ES-I3 (cell line): ENCODE data around the gene QRSL1.

Source experiments
- H3K36me3 ChIP-seq: 2 replicates; pipeline ENCODE4 v1.6.1; 2013; ENCODE audit warnings: mild to moderate bottlenecking, low read length, control low read depth, moderate library complexity; ENCODE audit not compliant: insufficient read depth
- H3K4me1 ChIP-seq: 2 replicates; pipeline ENCODE4 v1.6.1; 2013; ENCODE audit warnings: mild to moderate bottlenecking, control low read depth, low read length; ENCODE audit not compliant: insufficient read depth
- H3K9ac ChIP-seq: 2 replicates; pipeline ENCODE4 v1.6.1; 2013; ENCODE audit warnings: low read depth, mild to moderate bottlenecking, low read length, moderate library complexity
- H3K9me3 ChIP-seq: 2 replicates; pipeline ENCODE4 v1.6.1; 2013; ENCODE audit warnings: mild to moderate bottlenecking, low read length, moderate library complexity; ENCODE audit not compliant: control insufficient read depth, insufficient read depth

Gene QRSL1

GRCh38 chr6:106705156-106705555, 75.8 kb downstream of the QRSL1 start:
- Histone ChIP-seq H3K4me1 (peaks cover under 1% of the 10 kb centered on the region; the same call in 1 of the 2 replicates), H3K9ac (no peak overlapping the region), H3K36me3 (no peaks in the 10 kb centered on the region), H3K9me3 (peaks cover 21% of the 10 kb centered on the region)

- H3K4me1 ChIP-seq: peaks cover 7% of the 10 kb centered on the region; the same call in 1 of the 2 replicates
- H3K9me3 ChIP-seq: peaks cover 5% of the 10 kb centered on the region; the same call in 1 of the 2 replicates
- no peak overlapping the region for H3K9ac ChIP-seq
- no peaks in the 10 kb centered on the region for H3K36me3 ChIP-seq
Measured at GRCh38 chr6:106710580-106710979, 81.2 kb downstream of the QRSL1 start.

- Histone ChIP-seq H3K4me1 (peaks cover 7% of the 10 kb centered on the region; the same call in 1 of the 2 replicates), H3K36me3 (no peaks in the 10 kb centered on the region), H3K9ac (no peak overlapping the region), H3K9me3 (no peaks in the 10 kb centered on the region)
Measured at GRCh38 chr6:106714281-106714680, 84.9 kb downstream of the QRSL1 start.

DNA sequence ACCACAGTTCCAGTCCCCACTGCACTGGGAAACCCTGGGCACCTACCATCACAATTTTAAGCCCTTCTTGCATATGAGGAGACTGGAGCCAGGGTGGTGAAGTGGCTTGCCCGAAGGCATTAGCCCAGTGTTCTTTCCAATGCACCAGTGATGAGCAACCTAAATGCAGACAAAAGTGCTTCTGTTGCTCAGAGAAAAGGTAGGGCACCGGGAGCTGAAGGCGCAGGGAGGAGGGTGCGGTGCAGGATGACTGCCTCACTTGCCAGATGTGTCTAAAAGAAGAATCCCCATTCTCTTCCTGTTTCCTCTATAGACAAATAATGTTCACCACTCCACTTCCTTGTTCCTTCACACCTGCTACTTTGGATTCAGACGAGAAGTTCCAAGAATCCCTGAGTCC, 86.5 kb downstream of the QRSL1 start:
- H3K9ac ChIP-seq: no peak overlapping the region

DNA sequence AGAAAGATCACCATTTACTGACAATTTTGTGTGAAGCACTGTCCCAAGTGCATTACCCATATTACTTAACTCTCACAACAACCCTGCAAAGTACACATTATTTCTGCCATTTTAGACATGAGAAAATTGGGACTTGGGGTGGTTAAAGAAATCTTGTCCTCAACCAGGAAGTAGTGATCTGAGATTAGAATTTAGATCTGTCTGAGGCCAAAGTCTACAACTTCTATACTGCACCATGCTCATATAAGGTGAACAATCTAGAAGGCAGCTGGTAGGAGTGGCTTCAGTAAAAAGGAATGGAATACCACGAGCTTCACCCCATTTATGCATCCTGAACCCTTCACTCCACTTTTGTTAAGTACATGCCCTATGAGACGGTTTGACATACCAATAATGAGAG, 87.6 kb downstream of the QRSL1 start:
- Histone ChIP-seq H3K9ac (no peak overlapping the region), H3K36me3 (no peaks in the 10 kb centered on the region), H3K4me1 (peaks cover 7% of the 10 kb centered on the region; the same call in 1 of the 2 replicates), H3K9me3 (no peaks in the 10 kb centered on the region)

More for the DNA sequence above, 86.5 kb downstream of the QRSL1 start:
- Histone ChIP-seq H3K4me1 (0 out of 2 replicates have a peak, but pooled peaks cover 4% of the 10 kb centered on the region), H3K36me3 (no peaks in the 10 kb centered on the region), H3K9me3 (no peaks in the 10 kb centered on the region)
